Keratinocyte (primary cell): ENCODE measurements around the gene IFNL4.

Source experiments
- EZH2 ChIP-seq: IDR thresholded peaks from one replicate; pipeline ENCODE4 v1.6.1; 2012; ENCODE audit warnings: inconsistent platforms, mild to moderate bottlenecking, low read length, moderate library complexity
- TF ChIP-seq, protein P1 (sequence below), 3 experiments: IDR thresholded peaks in 1 of 3; conservative IDR thresholded peaks in 1 of 3; optimal IDR thresholded peaks in 1 of 3; 2 replicates in 2 of 3; 3 replicates in 1 of 3; pipeline versions ENCODE3 to v1.5.1; 2011; ENCODE audit warnings: low read length in 3 of 3, mild to moderate bottlenecking in 3 of 3, moderate library complexity in 2 of 3, control low read depth in 1 of 3, inconsistent platforms in 1 of 3; ENCODE audit not compliant: insufficient read depth in 2 of 3; ENCODE audit errors: extremely low read depth in 1 of 3

- TF ChIP-seq, protein P1, sequence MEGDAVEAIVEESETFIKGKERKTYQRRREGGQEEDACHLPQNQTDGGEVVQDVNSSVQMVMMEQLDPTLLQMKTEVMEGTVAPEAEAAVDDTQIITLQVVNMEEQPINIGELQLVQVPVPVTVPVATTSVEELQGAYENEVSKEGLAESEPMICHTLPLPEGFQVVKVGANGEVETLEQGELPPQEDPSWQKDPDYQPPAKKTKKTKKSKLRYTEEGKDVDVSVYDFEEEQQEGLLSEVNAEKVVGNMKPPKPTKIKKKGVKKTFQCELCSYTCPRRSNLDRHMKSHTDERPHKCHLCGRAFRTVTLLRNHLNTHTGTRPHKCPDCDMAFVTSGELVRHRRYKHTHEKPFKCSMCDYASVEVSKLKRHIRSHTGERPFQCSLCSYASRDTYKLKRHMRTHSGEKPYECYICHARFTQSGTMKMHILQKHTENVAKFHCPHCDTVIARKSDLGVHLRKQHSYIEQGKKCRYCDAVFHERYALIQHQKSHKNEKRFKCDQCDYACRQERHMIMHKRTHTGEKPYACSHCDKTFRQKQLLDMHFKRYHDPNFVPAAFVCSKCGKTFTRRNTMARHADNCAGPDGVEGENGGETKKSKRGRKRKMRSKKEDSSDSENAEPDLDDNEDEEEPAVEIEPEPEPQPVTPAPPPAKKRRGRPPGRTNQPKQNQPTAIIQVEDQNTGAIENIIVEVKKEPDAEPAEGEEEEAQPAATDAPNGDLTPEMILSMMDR (optimal IDR thresholded peaks at IDR 0.05 in 1 of 3, IDR thresholded peaks at IDR 0.05 in 1 of 3, conservative IDR thresholded peaks at IDR 0.05 in 1 of 3; ENCODE audit: extremely low read depth in 1 of 3, insufficient read depth in 2 of 3, low read length in 3 of 3): no peak
- TF ChIP-seq EZH2: no peak
Measured at GRCh38 chr19:39237200-39238184, 11.2 kb downstream of the IFNL4 start.
